GM21737 (cell line): ENCODE data around the gene ARIH1.

ENCODE experiments used
- ATAC-seq: cut with Tn5 transposase; IDR thresholded peaks from one replicate; pipeline ENCODE4 v1.9.1; 2021; ENCODE audit warnings: mild to moderate bottlenecking, moderate library complexity; ENCODE audit not compliant: unreplicated experiment

Gene ARIH1

DNA sequence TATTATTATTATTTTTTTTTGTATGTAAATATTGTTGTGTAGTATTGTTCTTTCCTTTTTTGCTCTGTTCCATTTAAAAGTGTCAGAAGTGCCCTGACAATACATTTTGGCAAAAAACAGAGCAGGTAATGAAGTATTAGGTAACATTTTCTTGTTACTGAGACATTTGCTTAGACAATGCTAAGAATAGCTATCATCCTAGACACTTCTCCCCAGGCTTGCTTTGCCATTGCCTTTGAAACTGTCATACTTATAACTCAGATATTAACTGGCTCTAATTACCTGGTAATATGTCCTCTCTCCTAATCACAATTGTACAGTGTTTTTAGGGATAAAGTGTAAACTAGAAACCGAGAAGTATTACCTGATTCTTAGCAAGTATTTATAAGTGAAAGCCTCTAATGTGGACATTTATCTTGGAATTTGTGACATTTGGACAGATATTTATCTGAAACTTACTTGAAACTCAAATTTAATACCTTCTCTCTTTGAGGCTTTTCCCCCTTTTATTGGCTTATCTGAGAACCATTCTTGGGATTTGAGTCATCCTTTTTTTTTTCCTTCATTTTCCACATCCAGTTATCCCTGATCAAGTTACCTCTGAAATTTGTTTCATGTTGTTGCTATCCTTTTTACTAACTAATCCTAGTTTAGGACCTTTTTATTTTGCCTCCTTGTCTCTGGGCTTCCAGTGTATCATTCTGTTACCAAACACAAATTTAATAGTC is 13.1 kb downstream of the ARIH1 start:
- no peak for ATAC-seq

DNA sequence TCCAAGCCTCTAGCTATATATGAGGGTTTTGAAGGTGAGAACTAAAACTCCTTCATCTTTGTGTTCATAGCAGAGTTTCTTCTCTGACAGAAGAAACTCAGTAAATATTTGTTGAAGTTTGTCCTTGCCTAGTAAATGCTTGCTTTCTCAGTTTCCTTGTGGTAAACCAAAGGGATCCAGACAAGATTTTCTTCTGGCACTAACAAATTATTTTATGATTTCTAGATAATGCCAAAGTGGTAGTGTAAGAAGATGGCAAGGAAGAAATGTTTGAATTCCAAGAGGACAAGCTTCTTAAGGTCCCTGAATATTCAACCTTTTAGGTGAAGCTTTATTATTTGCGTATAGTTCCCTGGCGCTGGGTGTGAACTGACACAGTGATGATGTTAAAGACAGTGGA is 14.4 kb downstream of the ARIH1 start:
- ATAC-seq, result no peak

DNA sequence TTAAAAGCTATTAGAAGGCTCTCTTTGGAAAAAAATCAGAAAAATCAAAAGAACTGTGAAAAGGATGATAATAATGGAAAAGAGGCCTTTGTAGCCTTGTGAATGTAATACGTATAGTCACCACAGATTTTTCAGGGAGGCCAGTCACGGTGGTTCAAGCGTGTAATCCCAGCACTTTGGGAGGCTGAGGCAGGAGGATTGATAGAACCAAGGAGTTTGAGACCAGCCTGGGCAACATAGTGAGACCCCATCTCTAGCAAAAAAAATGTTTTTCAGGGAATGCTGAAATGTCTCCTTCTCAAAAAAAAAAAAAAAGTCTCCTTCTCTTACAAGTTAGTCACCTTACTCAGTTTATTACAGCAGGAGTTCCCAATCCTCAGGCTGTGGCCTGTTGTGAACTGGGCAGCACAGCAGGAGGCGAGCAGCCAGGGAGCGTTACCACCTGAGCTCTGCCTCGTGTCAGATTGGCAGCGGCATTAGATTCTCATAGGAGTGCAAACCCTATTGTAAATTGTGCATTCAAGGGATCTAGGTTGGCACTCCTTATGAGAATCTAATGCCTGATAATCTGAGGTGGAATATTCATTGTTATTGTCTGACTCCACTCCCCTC is 15.9 kb downstream of the ARIH1 start:
- ATAC-seq, result no peak

DNA sequence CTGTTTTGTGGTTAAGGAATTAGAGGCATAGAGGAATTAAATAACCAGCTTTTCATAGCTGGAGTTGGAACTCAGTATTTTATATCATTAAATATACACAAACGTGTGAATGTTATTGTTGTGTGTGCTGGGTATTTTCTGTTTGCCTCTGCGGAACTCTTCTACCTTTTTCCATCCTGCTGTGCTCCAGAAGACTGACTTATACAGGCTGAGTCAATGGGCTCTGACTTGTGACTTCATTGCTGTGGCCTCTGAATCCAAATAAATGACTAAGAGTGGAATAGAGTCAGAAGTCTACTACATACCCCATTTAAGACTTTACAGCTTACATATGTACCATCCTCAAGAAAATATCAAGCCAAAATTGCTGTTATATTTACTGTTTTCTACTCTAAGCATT is 17.6 kb downstream of the ARIH1 start:
- ATAC-seq, result no peak

DNA sequence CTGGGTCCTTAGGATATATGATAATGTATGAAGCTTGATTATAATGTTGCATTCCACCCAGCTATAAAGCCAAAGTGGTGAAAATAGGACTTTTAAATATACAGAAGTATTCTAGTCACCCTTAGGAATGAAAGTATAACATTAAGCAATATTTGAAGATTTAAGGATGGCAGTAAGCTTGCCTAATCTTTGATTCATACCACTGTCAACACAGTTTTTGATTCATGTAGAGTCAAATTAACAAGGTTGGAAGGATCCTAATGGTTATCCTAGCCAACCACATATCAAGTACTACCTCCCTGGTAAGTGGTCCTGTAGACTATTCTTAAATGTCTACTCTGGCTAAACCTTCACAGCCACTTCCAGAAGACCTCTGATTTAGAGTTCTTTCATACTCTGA is 18.6 kb downstream of the ARIH1 start:
- no peak for ATAC-seq

DNA sequence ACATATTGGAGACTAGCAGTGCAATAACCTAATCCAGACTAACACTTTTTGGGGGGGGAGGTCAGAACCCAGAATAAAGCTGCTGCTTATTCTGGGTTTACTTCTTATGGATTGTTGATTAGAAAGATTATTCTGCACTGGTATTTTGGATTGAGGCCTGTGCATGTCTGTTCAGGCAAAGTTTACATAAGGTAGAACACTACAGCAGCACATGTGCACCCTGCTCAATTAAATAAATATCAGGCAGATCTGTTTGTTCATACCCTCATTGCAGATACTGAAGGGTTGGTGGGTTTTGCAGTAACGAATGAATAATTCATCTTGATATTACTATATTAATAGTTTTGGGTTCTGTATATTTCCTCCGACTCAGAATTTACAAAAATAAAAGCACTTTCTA is 19.1 kb downstream of the ARIH1 start:
- no peak for ATAC-seq

DNA sequence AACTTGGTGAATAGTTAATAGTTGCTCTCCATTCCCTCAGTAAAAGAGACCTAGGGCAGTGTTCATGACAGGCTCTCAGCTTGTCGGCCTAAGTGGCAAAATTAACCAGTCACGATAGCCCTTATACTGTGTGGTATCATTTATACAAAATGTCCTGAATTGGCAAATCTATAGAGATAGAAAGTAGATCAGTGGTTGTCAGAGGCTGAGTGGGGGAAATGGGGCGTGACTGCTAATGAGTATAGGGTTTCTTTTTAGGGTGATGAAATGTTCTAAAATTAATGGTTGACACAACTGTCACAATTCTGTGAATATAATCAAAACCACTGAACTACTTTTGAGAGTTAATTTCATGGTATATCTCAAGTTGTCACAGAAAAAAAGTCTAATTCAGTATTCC is 20.9 kb downstream of the ARIH1 start:
- ATAC-seq, result no peak

DNA sequence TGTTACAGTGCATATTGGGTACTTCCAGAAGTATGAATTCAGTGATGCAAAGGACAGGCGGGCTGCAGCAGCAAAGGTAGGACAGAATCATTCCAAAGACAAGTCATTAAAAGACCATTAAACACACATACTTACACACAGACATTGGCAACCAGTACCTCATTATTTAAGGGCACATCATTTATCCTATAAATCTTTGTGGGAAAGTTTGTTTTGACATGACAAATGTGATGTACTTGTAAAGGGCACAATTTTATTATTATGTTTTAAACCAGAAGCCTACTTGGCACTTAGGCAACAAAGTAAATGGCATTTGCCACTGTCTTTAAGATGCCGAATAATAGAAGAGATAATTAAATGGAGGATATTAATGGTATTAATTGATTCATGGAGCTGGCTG is 22.7 kb downstream of the ARIH1 start:
- no peak for ATAC-seq

DNA sequence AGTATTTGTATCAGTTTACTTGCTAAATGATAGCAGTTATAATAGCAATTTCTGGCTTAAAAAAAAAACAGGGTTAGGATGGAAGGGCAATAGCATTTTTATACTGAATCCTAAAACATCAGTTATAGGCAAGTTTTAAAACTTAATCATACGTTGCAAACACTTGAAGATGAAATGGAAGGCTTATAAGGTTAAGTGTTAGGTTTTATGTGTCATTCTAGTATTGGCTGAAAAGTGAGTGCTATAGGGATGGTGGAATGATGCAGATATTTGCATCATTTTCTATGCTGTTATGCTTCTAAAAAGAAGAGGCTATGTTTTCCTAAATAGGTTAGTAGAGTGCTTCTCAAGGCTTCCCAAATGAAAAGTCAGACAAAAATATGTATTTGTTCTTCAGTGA is 23.3 kb downstream of the ARIH1 start:
- ATAC-seq, result no peak

DNA sequence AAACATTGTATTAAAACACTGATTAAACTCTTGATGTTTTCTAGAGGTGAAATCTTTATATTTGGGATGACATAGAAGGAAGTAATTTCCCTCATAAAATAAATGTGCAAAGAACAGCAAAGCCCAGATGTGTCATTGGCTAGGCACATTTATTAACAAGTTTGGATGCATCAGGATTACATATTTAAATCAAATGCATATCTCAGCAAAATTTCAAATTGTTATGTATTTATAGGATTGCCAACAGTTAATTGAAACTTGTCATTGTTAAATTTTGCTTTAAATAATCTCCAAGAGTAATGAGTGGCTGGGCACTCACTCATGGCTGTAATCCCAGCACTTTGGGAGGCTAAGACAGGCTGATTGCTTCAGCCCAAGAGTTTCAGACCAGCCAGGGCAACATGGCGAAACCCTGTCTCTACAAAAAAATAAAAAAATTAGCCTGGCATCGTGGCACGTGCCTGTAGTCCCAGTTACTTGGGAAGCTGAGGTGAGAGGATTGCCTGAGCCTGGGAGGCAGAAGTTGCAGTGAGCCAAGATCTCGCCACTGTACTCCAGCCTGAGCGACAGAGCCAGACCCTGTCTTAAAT is 28.2 kb downstream of the ARIH1 start:
- ATAC-seq, result no peak

DNA sequence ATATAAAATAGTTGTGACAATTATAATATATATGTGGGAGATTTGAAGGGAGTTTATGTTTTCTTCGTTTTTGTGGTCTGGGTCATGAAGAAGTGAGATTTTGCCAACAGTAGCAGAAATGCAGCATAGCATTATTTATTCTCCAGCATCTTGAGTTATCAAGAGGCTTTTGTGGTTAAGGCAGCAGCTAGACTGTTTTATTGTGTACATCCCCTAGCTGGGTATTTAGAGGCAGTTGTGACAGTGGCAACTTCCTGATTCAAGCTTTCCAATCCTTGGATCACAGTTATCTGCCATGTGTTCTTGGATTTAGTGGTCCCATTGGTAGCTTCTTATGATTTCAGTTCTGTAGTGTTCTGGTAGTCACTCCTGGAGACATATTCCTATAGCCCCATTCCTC is 29.0 kb downstream of the ARIH1 start:
- no peak for ATAC-seq

DNA sequence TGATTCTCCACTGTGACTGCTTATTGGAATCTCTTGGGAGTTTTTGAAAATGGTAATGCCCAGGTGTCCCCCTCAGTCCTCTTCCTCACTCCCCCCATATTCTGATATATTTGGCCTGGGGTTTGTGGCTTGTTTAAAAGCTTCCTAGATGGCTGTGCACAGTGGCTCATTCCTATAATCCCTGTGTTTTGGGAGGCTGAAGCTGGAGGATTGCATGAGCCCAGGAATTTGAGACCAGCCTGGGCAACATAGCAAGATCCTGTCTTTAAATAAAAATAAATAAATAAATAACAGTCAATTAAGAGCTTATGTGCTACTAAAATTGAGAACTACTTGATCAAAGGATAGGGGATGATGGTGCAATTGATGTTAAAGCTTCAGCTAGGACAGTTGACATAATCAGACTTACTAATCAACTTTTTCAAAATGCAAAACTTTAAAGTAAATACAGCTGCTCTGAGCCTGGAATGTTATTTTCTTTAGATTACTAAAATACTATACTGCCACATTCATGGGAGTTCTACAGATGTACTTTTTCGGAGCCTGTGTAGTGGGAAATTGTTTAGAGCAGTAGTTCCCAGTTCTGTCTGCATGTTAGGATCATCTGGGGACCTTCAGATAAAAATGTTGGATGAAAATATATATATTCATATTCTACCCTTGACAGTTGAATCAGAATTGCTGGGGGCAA is 33.4 kb downstream of the ARIH1 start:
- no peak for ATAC-seq

DNA sequence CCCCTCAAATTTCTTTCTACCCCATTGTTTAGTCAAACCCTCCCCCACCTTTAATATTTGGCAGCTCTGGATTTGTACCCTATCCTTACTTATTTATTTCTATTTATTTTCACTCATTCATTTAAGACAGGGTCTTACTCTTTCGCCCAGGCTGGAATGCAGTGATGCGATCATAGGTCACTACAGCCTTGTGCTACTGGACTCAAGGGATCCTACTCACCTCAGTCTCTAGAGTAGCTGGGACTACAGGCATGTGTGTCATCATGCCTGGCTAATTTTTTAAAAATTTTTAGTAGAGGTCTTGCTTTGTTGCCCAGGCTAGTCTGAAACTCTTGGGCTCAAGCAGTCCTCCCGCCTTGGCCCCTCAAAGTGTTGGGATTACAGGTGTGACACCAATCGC is 35.4 kb downstream of the ARIH1 start:
- no peak for ATAC-seq

DNA sequence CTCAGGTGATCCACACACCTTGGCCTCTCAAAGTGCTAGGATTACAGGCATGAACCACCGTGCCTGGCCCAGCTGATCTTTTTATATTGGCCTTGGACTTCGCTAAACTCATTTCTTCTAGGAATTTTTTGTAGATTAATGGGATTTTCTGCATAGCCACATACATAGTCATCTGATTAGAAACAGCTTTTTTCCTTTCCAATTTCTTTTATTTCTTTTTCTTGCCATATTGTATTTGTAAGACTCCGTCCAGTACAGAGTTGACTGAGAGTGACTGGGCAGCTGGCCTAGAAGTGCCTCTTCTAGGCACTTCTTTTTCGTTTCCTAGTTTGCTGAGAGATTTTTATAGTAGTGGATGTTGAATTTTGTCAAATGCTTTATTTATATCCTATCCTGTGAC is 37.4 kb downstream of the ARIH1 start:
- ATAC-seq, result no peak

DNA sequence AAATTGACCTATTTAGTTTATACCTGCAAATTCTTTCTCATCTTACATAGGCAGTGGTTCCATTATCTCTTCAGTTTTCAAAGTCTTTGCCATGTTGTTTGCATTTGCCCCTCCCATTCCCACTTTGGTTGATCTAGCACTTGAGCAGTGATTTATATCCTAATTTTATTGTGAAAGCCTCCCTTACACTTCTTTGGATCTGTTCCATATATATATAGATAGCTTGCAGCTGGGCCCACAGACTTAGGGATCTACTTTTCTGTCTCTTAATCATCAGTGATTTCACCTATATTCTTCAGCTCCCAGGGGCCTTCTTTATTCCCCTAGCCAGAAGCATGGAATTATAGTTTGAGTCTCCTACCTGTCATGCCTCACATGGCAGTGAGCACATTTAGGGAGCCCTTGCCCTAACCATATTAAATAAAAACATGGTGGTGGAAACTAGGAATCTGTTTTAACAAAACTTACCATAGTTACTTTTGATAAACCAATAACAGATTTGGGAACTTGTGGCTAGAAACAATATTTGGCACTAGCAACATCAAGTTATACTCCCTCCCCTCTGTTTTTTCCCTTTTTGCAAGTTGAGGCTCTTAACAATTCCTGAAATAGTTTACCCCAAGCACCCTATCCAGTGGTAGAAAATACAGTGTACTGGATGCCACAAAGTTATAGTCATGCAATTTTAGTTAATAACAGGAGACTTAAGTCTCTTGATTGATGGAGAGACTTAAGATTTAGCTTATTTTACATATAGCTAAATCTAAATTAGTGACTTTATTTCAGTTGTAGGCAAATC is 41.7 kb downstream of the ARIH1 start:
- no peak for ATAC-seq

DNA sequence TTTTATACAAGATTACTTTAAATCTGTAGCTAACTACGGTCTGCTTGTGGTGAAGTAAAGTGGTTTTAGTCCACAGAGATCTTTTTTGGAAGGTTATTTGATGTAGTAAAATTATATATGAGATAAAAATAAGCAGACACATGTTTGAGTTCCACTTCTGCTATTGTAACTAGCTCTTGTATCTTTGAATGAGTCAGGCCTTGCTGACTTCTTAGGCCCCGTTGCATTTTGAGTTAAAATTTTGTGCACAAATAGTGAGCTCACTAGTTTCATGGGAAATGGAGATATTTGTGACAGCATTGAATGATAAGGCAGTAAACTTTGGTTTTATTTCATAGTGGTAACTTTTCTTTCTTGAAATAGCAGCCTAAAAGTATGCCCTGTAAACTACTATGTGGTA is 42.6 kb downstream of the ARIH1 start:
- no peak for ATAC-seq

DNA sequence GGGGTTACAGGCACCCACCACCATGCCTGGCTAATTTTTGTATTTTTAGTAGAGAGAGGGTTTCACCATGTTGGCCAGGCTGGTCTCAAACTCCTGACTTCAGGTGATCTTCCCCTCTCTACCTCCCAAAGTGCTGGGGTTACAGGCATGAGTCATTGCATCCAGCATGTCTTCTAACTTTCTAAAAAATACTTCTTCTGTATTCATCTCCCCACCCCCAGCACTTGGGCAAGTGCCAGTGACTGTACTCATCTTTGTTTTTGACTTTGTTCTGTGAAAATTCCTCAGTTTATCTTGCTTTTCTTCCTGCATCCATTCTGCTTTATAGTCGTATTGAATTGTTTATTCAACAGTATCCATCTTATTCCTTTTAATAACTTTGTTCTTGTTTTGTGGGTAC is 47.6 kb downstream of the ARIH1 start:
- ATAC-seq, result no peak

DNA sequence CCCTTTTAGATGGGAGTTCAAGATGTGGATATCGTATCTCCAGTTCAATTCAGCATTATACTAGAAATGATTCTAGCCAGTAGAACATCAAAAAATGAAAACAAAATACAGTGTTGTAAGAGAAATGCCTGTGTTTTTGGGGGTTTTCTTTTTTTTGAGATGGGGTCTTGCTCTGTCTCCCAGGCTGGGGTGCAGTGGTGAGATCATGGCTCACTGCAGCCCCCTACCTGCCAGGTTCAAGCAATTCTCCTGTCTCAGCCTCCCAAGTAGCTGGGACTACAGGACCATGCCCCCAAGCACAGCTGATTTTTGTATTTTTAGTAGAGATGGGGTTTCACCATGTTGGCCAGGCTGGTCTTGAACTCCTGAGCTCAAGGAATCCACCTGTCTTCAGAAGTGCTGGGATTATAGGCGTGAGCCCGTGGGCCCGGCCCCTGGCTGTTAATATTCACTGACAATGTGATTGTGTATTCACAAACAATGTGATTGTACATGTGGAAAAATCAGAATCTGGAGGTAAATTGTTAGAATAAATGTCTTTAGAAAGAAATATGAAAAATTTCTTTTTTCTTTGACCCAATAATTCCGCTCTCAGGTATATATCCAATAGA is 59.0 kb downstream of the ARIH1 start:
- no peak for ATAC-seq

DNA sequence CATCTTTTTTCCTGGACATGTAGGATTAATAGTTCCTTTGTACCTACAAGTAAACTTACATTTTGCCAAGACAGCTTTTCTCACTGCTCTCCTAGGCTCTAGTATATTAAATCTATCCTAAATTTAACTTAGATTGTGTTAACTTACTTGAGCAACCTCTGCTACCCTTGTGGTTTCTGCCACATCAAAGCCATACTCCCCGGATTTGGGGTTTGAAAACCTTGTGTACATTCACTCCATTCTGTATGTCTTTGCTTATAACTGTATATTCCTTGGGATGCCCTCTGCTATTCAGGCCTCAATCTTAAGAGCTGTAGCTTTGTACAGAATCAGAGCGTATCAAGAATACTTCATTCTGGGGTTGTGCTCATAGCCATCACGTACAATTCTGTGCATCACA is 60.4 kb downstream of the ARIH1 start:
- ATAC-seq, result no peak

DNA sequence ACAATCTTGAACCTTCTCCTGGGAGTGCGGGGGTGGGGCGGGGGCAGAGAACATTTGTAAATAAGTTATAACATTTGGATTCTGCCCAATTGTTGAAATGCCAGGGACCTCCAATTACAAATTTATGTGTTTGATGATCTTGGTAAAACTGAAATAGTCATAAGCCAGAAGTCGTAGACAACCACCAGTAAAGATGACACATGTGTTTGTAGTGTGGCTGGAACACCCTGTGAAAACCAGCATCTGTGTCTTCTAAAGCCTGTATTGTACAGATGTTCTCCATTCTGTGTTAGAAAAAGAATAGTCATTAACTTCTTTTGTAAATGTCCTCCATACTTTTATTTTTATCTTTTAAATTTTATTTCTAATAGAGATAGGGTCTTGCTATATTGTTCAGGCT is 61.8 kb downstream of the ARIH1 start:
- ATAC-seq, result no peak

DNA sequence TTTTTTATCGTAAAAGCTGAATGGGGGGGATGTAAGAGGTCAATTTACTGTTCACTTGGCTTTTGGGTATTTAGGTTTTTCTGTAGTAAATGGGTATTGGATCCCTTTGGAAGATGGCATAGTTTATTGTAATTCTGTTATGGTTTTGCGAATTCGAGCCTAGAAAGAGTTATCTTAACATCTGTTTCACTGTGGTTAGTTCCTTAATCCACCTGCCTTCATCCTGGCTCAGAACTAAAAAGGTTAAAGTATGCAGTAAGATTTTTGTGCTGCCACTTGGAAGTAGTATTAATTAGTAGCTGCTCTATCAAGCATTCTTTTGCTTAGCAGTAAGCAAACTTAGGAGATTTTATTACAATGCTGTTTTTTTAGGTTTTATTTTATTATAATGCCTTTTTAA is 62.4 kb downstream of the ARIH1 start:
- ATAC-seq, result no peak
